HEK293T (cell line): ENCODE measurements around the gene CPB1.
"Not testable (repeated sequence)": the region's sequence is repeated elsewhere in the genome, so short reads cannot be mapped to it uniquely, and the experiment has no call there.

Source experiments
- CTCF ChIA-PET: fragments of 350-600 bp; formaldehyde crosslinking; extraction: SDS; loops from one replicate; lab custom pipeline; 2021; ENCODE audit warnings: antibody characterized with exemption, inconsistent platforms; lab: Yijun Ruan, JAX
- POLR2A ChIA-PET: fragments of 350-600 bp; formaldehyde crosslinking; extraction: SDS; loops from one replicate; lab custom pipeline; 2020; ENCODE audit warnings: antibody characterized with exemption, inconsistent platforms; lab: Yijun Ruan, JAX
- DNase-seq: peaks from one replicate; pipeline ENCODE4 v3.0.0; 2012; ENCODE audit warnings: mixed read lengths; ENCODE audit errors: extremely low spot score
- ARNT ChIP-seq: fragments of 450-650 bp; IDR thresholded peaks from 2 replicates; pipeline ENCODE4 v1.6.1; 2017; ENCODE audit warnings: mild to moderate bottlenecking
- BHLHE40 ChIP-seq: fragments of 450-650 bp; IDR thresholded peaks from 2 replicates; pipeline ENCODE4 v1.6.1; 2016; ENCODE audit warnings: mild to moderate bottlenecking, moderate library complexity, borderline replicate concordance
- CTBP1 ChIP-seq: fragments of 450-650 bp; IDR thresholded peaks from 2 replicates; pipeline ENCODE4 v1.6.1; 2016; ENCODE audit warnings: borderline replicate concordance
- ELF4 ChIP-seq: fragments of 450-650 bp; IDR thresholded peaks from 2 replicates; pipeline ENCODE4 v1.6.1; 2017; ENCODE audit warnings: antibody characterized with exemption
- FOXA1 ChIP-seq: fragments of 450-650 bp; IDR thresholded peaks from 2 replicates; pipeline ENCODE4 v1.6.1; 2016; ENCODE audit warnings: mild to moderate bottlenecking
- FOXK2 ChIP-seq: fragments of 450-650 bp; IDR thresholded peaks from 2 replicates; pipeline ENCODE4 v1.6.1; 2016; ENCODE audit warnings: mild to moderate bottlenecking
- FOXM1 ChIP-seq: fragments of 450-650 bp; IDR thresholded peaks from 2 replicates; pipeline ENCODE4 v1.6.1; 2017; ENCODE audit warnings: mild to moderate bottlenecking, borderline replicate concordance
- HDGF ChIP-seq: fragments of 450-650 bp; IDR thresholded peaks from 2 replicates; pipeline ENCODE4 v1.6.1; 2017; ENCODE audit warnings: antibody characterized with exemption, borderline replicate concordance
- L3MBTL2 ChIP-seq: fragments of 450-650 bp; conservative IDR thresholded peaks from 2 replicates; pipeline ENCODE4 v1.6.1; 2016; ENCODE audit warnings: mild to moderate bottlenecking
- LEF1 ChIP-seq: fragments of 450-650 bp; IDR thresholded peaks from 2 replicates; pipeline ENCODE4 v1.6.1; 2017; ENCODE audit warnings: mild to moderate bottlenecking, borderline replicate concordance
- NFRKB ChIP-seq: fragments of 450-650 bp; IDR thresholded peaks from 2 replicates; pipeline ENCODE4 v1.6.1; 2016; ENCODE audit warnings: mild to moderate bottlenecking, moderate library complexity
- PKNOX1 ChIP-seq: fragments of 450-650 bp; IDR thresholded peaks from 2 replicates; pipeline ENCODE4 v1.6.1; 2016
- SP1 ChIP-seq: fragments of 450-650 bp; IDR thresholded peaks from 2 replicates; pipeline ENCODE4 v1.6.1; 2017
- SUZ12 ChIP-seq: fragments of 450-650 bp; IDR thresholded peaks from 2 replicates; pipeline ENCODE4 v1.6.1; 2016; ENCODE audit warnings: mild to moderate bottlenecking
- TARDBP ChIP-seq: fragments of 450-650 bp; IDR thresholded peaks from 2 replicates; pipeline ENCODE4 v1.6.1; 2016
- ZNF384 ChIP-seq: fragments of 450-650 bp; IDR thresholded peaks from 2 replicates; pipeline ENCODE4 v1.6.1; 2016

The CPB1 gene

GRCh38 chr3:148827585-148827984, at the start of gene CPB1:
Gene CPB1, plus strand, starts transcription at chr3:148827811. Its CDS starts 13 bp downstream, at chr3:148827824.
- ChIA-PET CTCF (no interaction called here), POLR2A (no interaction called here)
- no peak for TF ChIP-seq FOXA1
- no peak for TF ChIP-seq BHLHE40
- no peak for TF ChIP-seq ARNT
- TF ChIP-seq CTBP1, result no peak
- TF ChIP-seq ELF4, result no peak
- no peak for TF ChIP-seq FOXM1
- no peak for TF ChIP-seq LEF1
- no peak for DNase-seq

GRCh38 chr3:148778926-148779325, 48.7 kb upstream of the CPB1 start:
- TF ChIP-seq PKNOX1, result no peak
- TF ChIP-seq HDGF, result no peak
- no peak for TF ChIP-seq SP1
- no peak for TF ChIP-seq ELF4
- TF ChIP-seq L3MBTL2, result no peak
- no peak for TF ChIP-seq SUZ12
- no peak for TF ChIP-seq TARDBP
- no peak for TF ChIP-seq FOXM1
- TF ChIP-seq NFRKB, result no peak
- no peak for TF ChIP-seq FOXA1
- TF ChIP-seq LEF1, result no peak
- no peak for TF ChIP-seq CTBP1
- TF ChIP-seq ZNF384, result no peak
- TF ChIP-seq ARNT, result no peak
- no peak for DNase-seq
- POLR2A ChIA-PET, result no interaction called here
- CTCF ChIA-PET, result no interaction called here

GRCh38 chr3:148785026-148785425, 42.6 kb upstream of the CPB1 start:
- POLR2A ChIA-PET, DNase-seq, CTCF ChIA-PET: not testable (repeated sequence)

- CTCF ChIA-PET, POLR2A ChIA-PET, DNase-seq: not testable (repeated sequence)
Observed at GRCh38 chr3:148786159-148786558, 41.5 kb upstream of the CPB1 start.

- DNase-seq, result peak; percentile 31
- TF ChIP-seq FOXA1 (no peak), BHLHE40 (no peak), ARNT (no peak), TARDBP (no peak)
- ChIA-PET CTCF (no interaction called here), POLR2A (no interaction called here)
Observed at GRCh38 chr3:148789146-148789545, 38.5 kb upstream of the CPB1 start.

GRCh38 chr3:148789906-148790305, 37.7 kb upstream of the CPB1 start:
- ChIA-PET CTCF (no interaction called here), POLR2A (no interaction called here)
- TF ChIP-seq ZNF384, result no peak
- no peak for TF ChIP-seq FOXK2
- no peak for TF ChIP-seq FOXA1
- TF ChIP-seq CTBP1, result no peak
- TF ChIP-seq LEF1, result no peak
- TF ChIP-seq SUZ12, result no peak
- no peak for TF ChIP-seq NFRKB
- TF ChIP-seq ARNT, result no peak
- no peak for TF ChIP-seq FOXM1
- no peak for TF ChIP-seq TARDBP
- no peak for TF ChIP-seq ELF4
- no peak for TF ChIP-seq HDGF
- no peak for TF ChIP-seq BHLHE40
- TF ChIP-seq PKNOX1, result no peak
- TF ChIP-seq SP1, result no peak
- TF ChIP-seq L3MBTL2, result no peak
- no peak for DNase-seq

GRCh38 chr3:148790370-148790769, 37.2 kb upstream of the CPB1 start:
- DNase-seq, result no peak
- TF ChIP-seq ELF4 (no peak), NFRKB (no peak), PKNOX1 (no peak), FOXM1 (no peak), CTBP1 (no peak), BHLHE40 (no peak), SUZ12 (no peak), L3MBTL2 (no peak), SP1 (no peak), TARDBP (no peak)
- ChIA-PET POLR2A (no interaction called here), CTCF (no interaction called here)
